GM11168 (cell line): ENCODE results near the gene CUZD1.

Experiments
- in situ Hi-C: fragments of 300-500 bp; cut with MboI; formaldehyde crosslinking; loops from one replicate; pipeline ENCODE4 v1.12.0; 2022; ENCODE audit warnings: low sequenced_read_pairs; ENCODE audit not compliant: unreplicated experiment

The CUZD1 gene

GRCh38 chr10:122856902-122857301, 11.2 kb upstream of the CUZD1 start:
- in situ Hi-C loops: no loop called here

GRCh38 chr10:122855745-122856144, 10.1 kb upstream of the CUZD1 start:
- in situ Hi-C loops: no loop called here

- in situ Hi-C loops: no loop called here
Observed at GRCh38 chr10:122854648-122855047, 9.0 kb upstream of the CUZD1 start.

GRCh38 chr10:122853665-122854313, 8.1 kb upstream of the CUZD1 start:
- in situ Hi-C loops: no loop called here

- in situ Hi-C loops: no loop called here
Observed at GRCh38 chr10:122852261-122852660, 6.6 kb upstream of the CUZD1 start.

- in situ Hi-C loops: no loop called here
Observed at GRCh38 chr10:122850705-122851640, 5.3 kb upstream of the CUZD1 start.

GRCh38 chr10:122849900-122850605, 4.4 kb upstream of the CUZD1 start:
- in situ Hi-C loops: no loop called here

- in situ Hi-C loops: no loop called here
Observed at GRCh38 chr10:122849090-122849489, 3.4 kb upstream of the CUZD1 start.

GRCh38 chr10:122847782-122848604, 2.3 kb upstream of the CUZD1 start:
- in situ Hi-C loops: no loop called here

GRCh38 chr10:122844146-122844545, 1.5 kb downstream of the CUZD1 start:
- in situ Hi-C loops: no loop called here

- in situ Hi-C loops: no loop called here
Observed at GRCh38 chr10:122841569-122841968, 4.1 kb downstream of the CUZD1 start.

- in situ Hi-C loops: no loop called here
Observed at GRCh38 chr10:122839505-122839904, 6.2 kb downstream of the CUZD1 start.

- in situ Hi-C loops: no loop called here
Observed at GRCh38 chr10:122838880-122839279, 6.8 kb downstream of the CUZD1 start.

- in situ Hi-C loops: no loop called here
Observed at GRCh38 chr10:122835908-122836307, 9.7 kb downstream of the CUZD1 start.

- in situ Hi-C loops: no loop called here
Observed at GRCh38 chr10:122830965-122831353, 14.7 kb downstream of the CUZD1 start.

- in situ Hi-C loops: no loop called here
Observed at GRCh38 chr10:122830273-122830964, 15.2 kb downstream of the CUZD1 start.

- in situ Hi-C loops: no loop called here
Observed at GRCh38 chr10:122829454-122829853, 16.2 kb downstream of the CUZD1 start.

- in situ Hi-C loops: no loop called here
Observed at GRCh38 chr10:122828716-122829255, 16.9 kb downstream of the CUZD1 start.

GRCh38 chr10:122827302-122827701, 18.4 kb downstream of the CUZD1 start:
- in situ Hi-C loops: no loop called here
